Osteoblast (primary cell): ENCODE results near the gene KCTD5. TPM values are rescaled to one million over a fixed set of nuclear protein-coding genes. Genes with fewer than 3 reads are reported as not detected.

Experiments used
- DNase-seq: peaks from one replicate; pipeline ENCODE4 v3.0.0; 2011; ENCODE audit warnings: low spot score, mixed read lengths; ENCODE audit not compliant: insufficient read length; ENCODE audit errors: missing footprints
- H2AFZ ChIP-seq: 2 replicates; pipeline ENCODE4 v1.6.0; 2011; ENCODE audit warnings: mild to moderate bottlenecking, low read length
- H3K27ac ChIP-seq: 2 replicates; pipeline ENCODE4 v1.5.1; 2011; ENCODE audit warnings: mild to moderate bottlenecking, low read depth, low read length, moderate library complexity
- H3K27me3 ChIP-seq: 2 replicates; pipeline ENCODE4 v1.6.0; 2012; ENCODE audit warnings: mild to moderate bottlenecking, control low read depth, inconsistent platforms, low read length, moderate library complexity; ENCODE audit not compliant: insufficient read depth
- H3K36me3 ChIP-seq: 2 replicates; pipeline ENCODE4 v1.5.1; 2011; ENCODE audit warnings: mild to moderate bottlenecking, low read length, control low read depth, moderate library complexity; ENCODE audit not compliant: insufficient read depth
- H3K4me1 ChIP-seq: 2 replicates; pipeline ENCODE4 v1.5.1; 2011; ENCODE audit warnings: mild to moderate bottlenecking, low read length, control low read depth, moderate library complexity; ENCODE audit not compliant: insufficient read depth
- H3K4me2 ChIP-seq: 2 replicates; pipeline ENCODE4 v1.6.0; 2011; ENCODE audit warnings: mild to moderate bottlenecking, low read length; ENCODE audit not compliant: insufficient read depth
- H3K4me3 ChIP-seq: fragments of 200-600 bp; sonication (generic); 3 replicates; pipeline ENCODE4 v1.5.1; 2012; ENCODE audit warnings: mild to moderate bottlenecking, low read length, inconsistent platforms; ENCODE audit not compliant: insufficient read depth
- H3K79me2 ChIP-seq: 2 replicates; pipeline ENCODE4 v1.6.0; 2012; ENCODE audit warnings: mild to moderate bottlenecking, low read length, control low read depth, inconsistent platforms; ENCODE audit not compliant: insufficient read depth
- H3K9me3 ChIP-seq: 2 replicates; pipeline ENCODE4 v1.5.1; 2011; ENCODE audit warnings: low read depth, low read length, control low read depth
- H4K20me1 ChIP-seq: 2 replicates; pipeline ENCODE4 v1.6.0; 2012; ENCODE audit warnings: mild to moderate bottlenecking, low read length, control low read depth; ENCODE audit not compliant: insufficient read depth
- total RNA-seq: library from RNA; depleted of rRNA; stranded (reverse); fragments of >200 nt; gene quantifications from 2 replicates; pipeline ENCODE4 v1.2.3, GENCODE V29; 2012
- TF ChIP-seq, protein P1 (sequence below): IDR thresholded peaks from 2 replicates; pipeline ENCODE4 v1.5.1; 2011; ENCODE audit warnings: mild to moderate bottlenecking, low read depth, low read length, moderate library complexity; ENCODE audit errors: extremely low read depth

Gene KCTD5
- total RNA-seq, 1 donor: 21.7 TPM

DNA sequence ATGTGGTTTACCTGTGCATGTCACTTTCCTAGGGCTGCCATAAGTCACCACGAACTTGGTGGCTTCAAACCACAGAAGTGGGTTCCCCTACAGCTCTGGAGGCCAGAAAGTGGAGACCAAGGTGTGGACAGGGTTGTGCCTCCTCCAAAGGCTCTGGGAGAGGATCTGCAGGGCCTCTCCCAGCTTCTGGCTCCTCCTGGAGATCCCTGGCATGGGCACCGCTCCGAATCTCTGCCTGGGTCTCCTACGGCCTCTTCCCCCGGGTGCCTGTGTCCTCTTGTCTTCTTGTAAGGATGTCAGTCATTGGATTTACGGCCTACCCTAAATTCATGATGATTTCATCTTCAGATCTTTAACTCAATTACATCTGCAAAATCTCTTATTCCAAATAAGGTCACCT is 67.6 kb downstream of the KCTD5 start:
- Histone ChIP-seq H2AFZ (no peak overlapping the region), H3K27me3 (no peaks in the 10 kb centered on the region), H3K79me2 (peaks cover 29% of the 10 kb centered on the region), H3K36me3 (peaks cover 2% of the 10 kb centered on the region), H3K4me3 (no peak overlapping the region), H3K9me3 (no peaks in the 10 kb centered on the region), H3K27ac (no peak overlapping the region), H3K4me2 (no peak overlapping the region), H3K4me1 (peaks cover 14% of the 10 kb centered on the region), H4K20me1 (peaks cover 19% of the 10 kb centered on the region)
- TF ChIP-seq, protein P1, sequence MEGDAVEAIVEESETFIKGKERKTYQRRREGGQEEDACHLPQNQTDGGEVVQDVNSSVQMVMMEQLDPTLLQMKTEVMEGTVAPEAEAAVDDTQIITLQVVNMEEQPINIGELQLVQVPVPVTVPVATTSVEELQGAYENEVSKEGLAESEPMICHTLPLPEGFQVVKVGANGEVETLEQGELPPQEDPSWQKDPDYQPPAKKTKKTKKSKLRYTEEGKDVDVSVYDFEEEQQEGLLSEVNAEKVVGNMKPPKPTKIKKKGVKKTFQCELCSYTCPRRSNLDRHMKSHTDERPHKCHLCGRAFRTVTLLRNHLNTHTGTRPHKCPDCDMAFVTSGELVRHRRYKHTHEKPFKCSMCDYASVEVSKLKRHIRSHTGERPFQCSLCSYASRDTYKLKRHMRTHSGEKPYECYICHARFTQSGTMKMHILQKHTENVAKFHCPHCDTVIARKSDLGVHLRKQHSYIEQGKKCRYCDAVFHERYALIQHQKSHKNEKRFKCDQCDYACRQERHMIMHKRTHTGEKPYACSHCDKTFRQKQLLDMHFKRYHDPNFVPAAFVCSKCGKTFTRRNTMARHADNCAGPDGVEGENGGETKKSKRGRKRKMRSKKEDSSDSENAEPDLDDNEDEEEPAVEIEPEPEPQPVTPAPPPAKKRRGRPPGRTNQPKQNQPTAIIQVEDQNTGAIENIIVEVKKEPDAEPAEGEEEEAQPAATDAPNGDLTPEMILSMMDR: no peak
- peak; percentile 44 for DNase-seq

DNA sequence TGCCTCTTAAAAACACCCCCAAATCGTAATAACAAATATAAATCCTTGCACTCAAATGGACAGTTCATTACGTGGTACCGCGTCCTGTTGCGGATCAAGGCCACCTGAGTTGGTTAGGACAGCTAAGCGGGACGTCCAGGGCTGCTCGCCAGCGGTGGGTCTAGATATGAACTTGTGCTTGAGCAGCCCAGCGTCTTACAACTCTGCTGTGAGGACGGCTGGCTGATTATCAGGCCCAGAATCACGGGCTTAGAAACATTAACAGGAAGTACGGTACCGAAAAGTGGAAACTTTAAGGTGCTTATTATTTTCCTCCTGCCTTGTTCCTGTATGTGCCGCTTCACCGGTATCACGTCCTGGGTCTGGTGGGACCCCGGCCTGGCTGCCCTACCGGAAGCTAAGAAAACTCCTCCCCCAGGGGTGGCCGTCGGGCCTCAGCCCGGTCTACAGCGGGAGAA is 69.3 kb downstream of the KCTD5 start:
- H3K79me2 ChIP-seq: peaks cover 45% of the 10 kb centered on the region

DNA sequence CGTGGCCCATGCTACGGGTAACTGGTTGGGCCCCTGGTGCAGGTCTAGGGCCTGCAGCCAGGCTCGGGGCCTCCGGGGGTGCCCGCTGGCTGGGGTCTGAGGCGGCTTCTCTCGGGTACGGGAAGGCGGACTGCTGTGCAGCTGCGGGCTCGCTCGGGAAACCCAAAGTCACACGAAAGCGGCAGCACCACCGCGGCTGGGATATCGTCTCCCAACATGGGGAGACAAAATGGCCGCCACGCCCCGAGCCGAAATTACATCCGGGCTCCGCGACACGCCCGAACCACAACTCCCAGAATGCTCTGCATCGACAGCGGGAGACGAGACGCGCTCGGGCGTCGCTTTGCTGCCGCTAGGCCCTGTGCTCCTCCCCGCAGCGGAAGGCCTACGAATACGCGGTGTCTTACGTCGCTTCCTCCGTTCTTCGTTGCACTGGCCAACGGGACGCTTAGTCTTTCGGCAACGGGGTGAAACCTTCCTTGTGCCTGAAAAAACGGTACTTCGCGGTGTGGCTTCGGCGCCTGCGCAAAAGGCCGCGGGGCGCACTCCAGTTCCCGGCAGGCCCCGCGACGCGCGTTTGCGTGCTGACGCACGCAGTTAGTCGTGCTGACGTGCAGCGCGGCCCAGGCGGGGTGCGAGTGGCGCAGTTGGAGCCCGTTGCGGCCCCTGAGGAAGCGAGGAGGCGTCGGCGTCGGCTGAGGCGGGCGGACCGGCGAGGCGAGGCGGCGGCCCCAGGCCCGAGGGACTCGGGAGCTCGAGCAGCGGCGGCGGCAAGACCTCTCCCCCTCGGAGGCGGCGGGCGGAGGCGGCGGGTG is 69.9 kb downstream of the KCTD5 start, which contains the start of gene SRRM2:
Gene SRRM2, plus strand, starts transcription at position 604 of the 815 bp plus-strand sequence. CDS start 3,727 bp downstream, outside the sequence.
- Histone ChIP-seq H3K4me3 (peak within 1 kb of the TSS; percentile 87), H3K36me3 (peaks cover 6% of the 10 kb centered on the region), H2AFZ (peak within 1 kb of the TSS; percentile 100), H3K27ac (peak within 1 kb of the TSS; percentile 100), H3K4me2 (peak within 1 kb of the TSS; percentile 97), H3K27me3 (no peaks in the 10 kb centered on the region), H3K79me2 (peaks cover 52% of the 10 kb centered on the region), H3K9me3 (no peaks in the 10 kb centered on the region), H3K4me1 (peaks cover 25% of the 10 kb centered on the region), H4K20me1 (peaks cover 42% of the 10 kb centered on the region)
- peak; percentile 100 for DNase-seq
- TF ChIP-seq, protein P1: no peak

More for the DNA sequence above, 69.3 kb downstream of the KCTD5 start:
- H3K9me3 ChIP-seq: no peaks in the 10 kb centered on the region
- H2AFZ ChIP-seq: peak overlapping the region; percentile 100
- peak overlapping the region; percentile 100 for H3K27ac ChIP-seq
- H4K20me1 ChIP-seq: peaks cover 36% of the 10 kb centered on the region
- H3K4me2 ChIP-seq: peak overlapping the region; percentile 97
- peaks cover 2% of the 10 kb centered on the region for H3K36me3 ChIP-seq
- H3K4me3 ChIP-seq: peak overlapping the region; percentile 87
- DNase-seq: peak; percentile 32
- no peaks in the 10 kb centered on the region for H3K27me3 ChIP-seq
- TF ChIP-seq, protein P1: no peak
- H3K4me1 ChIP-seq: peaks cover 25% of the 10 kb centered on the region
